H9 (cell line): ENCODE data around the gene XG. TPM values are rescaled to one million over a fixed set of nuclear protein-coding genes. Genes with fewer than 3 reads are reported as not detected.
A peak's percentile ranks its signal among the peaks of the same experiment; 100 is the strongest.
"Not testable (repeated sequence)": the region's sequence is repeated elsewhere in the genome, so short reads cannot be mapped to it uniquely, and the experiment has no call there.

ENCODE experiments used
- DNase-seq: peaks from one replicate; pipeline ENCODE4 v3.0.0-alpha.2; 2017
- H2AFZ ChIP-seq: one replicate; pipeline ENCODE4 v1.6.1; 2013; ENCODE audit warnings: mild to moderate bottlenecking, low read length, control low read depth, moderate library complexity
- H2AK5ac ChIP-seq: 2 replicates; pipeline ENCODE4 v1.6.1; 2013; ENCODE audit warnings: low read length, control low read depth, mixed read lengths; ENCODE audit not compliant: insufficient read length
- H2BK120ac ChIP-seq: one replicate; pipeline ENCODE4 v1.6.1; 2013; ENCODE audit warnings: low read depth, mild to moderate bottlenecking, low read length, control low read depth, inconsistent platforms; ENCODE audit not compliant: poor library complexity, severe bottlenecking
- H2BK12ac ChIP-seq: 2 replicates; pipeline ENCODE4 v1.6.1; 2013; ENCODE audit warnings: low read length, control low read depth, mixed read lengths, low read depth; ENCODE audit not compliant: insufficient read length
- H2BK15ac ChIP-seq: 2 replicates; pipeline ENCODE4 v1.6.1; 2013; ENCODE audit warnings: low read depth, low read length, control low read depth
- H2BK20ac ChIP-seq: one replicate; pipeline ENCODE4 v1.6.1; 2013; ENCODE audit warnings: low read depth, mild to moderate bottlenecking, low read length, control low read depth, inconsistent platforms; ENCODE audit not compliant: poor library complexity, severe bottlenecking
- H2BK5ac ChIP-seq: 2 replicates; pipeline ENCODE4 v1.6.1; 2013; ENCODE audit warnings: low read length, control low read depth, mixed read lengths; ENCODE audit not compliant: insufficient read length
- H3K14ac ChIP-seq: 2 replicates; pipeline ENCODE4 v1.6.1; 2013; ENCODE audit warnings: low read length, control low read depth; ENCODE audit not compliant: insufficient read depth
- H3K18ac ChIP-seq: 2 replicates; pipeline ENCODE4 v1.6.1; 2013; ENCODE audit warnings: low read depth, mild to moderate bottlenecking, mixed read lengths, low read length, control low read depth; ENCODE audit not compliant: insufficient read length
- H3K23ac ChIP-seq: 2 replicates; pipeline ENCODE4 v1.6.1; 2013; ENCODE audit warnings: low read length, control low read depth, mixed read lengths, low read depth; ENCODE audit not compliant: insufficient read length
- H3K23me2 ChIP-seq: 2 replicates; pipeline ENCODE4 v1.6.1; 2013; ENCODE audit warnings: low read depth, mild to moderate bottlenecking, mixed read lengths, low read length, control low read depth; ENCODE audit not compliant: insufficient read length, poor library complexity, severe bottlenecking
- H3K27ac ChIP-seq: 2 replicates; pipeline ENCODE4 v1.5.1; 2013; ENCODE audit warnings: low read length, control low read depth, mixed read lengths, low read depth; ENCODE audit not compliant: insufficient read length
- H3K27me3 ChIP-seq: 2 replicates; pipeline ENCODE4 v1.6.1; 2013; ENCODE audit warnings: low read length, control low read depth, inconsistent platforms; ENCODE audit not compliant: insufficient read depth
- H3K4ac ChIP-seq: 2 replicates; pipeline ENCODE4 v1.6.1; 2013; ENCODE audit warnings: low read depth, mild to moderate bottlenecking, control low read depth, inconsistent platforms, low read length, moderate library complexity
- H3K4me1 ChIP-seq: 2 replicates; pipeline ENCODE4 v1.6.1; 2013; ENCODE audit warnings: low read length, control low read depth, inconsistent platforms; ENCODE audit not compliant: insufficient read depth
- H3K4me2 ChIP-seq: 2 replicates; pipeline ENCODE4 v1.6.1; 2013; ENCODE audit warnings: low read length, control low read depth, mixed read lengths; ENCODE audit not compliant: insufficient read length, insufficient read depth
- H3K56ac ChIP-seq: 2 replicates; pipeline ENCODE4 v1.6.1; 2013; ENCODE audit warnings: low read depth, mild to moderate bottlenecking, mixed read lengths, low read length, control low read depth; ENCODE audit not compliant: insufficient read length
- H3K79me1 ChIP-seq: 2 replicates; pipeline ENCODE4 v1.6.1; 2013; ENCODE audit warnings: low read depth, mild to moderate bottlenecking, moderate library complexity, low read length, control low read depth, inconsistent platforms; ENCODE audit not compliant: insufficient read depth, poor library complexity, severe bottlenecking
- H3K79me2 ChIP-seq: 2 replicates; pipeline ENCODE4 v1.6.1; 2013; ENCODE audit warnings: low read length, control low read depth, inconsistent platforms; ENCODE audit not compliant: insufficient read depth
- H3K9ac ChIP-seq: 2 replicates; pipeline ENCODE4 v1.6.1; 2013; ENCODE audit warnings: low read length, control low read depth, mixed read lengths; ENCODE audit not compliant: insufficient read length; ENCODE audit errors: extremely low read depth
- H3K9me3 ChIP-seq: one replicate; pipeline ENCODE4 v1.6.1; 2013; ENCODE audit warnings: low read depth, low read length, inconsistent platforms; ENCODE audit not compliant: control insufficient read depth
- H3T11ph ChIP-seq: one replicate; pipeline ENCODE4 v1.6.1; 2013; ENCODE audit warnings: mild to moderate bottlenecking, low read length, control low read depth, inconsistent platforms
- H4K20me1 ChIP-seq: one replicate; pipeline ENCODE4 v1.6.1; 2013; ENCODE audit not compliant: control insufficient read depth, insufficient read length, insufficient read depth
- H4K5ac ChIP-seq: 2 replicates; pipeline ENCODE4 v1.6.1; 2013; ENCODE audit warnings: low read depth, mild to moderate bottlenecking, mixed read lengths, low read length, control low read depth; ENCODE audit not compliant: insufficient read length
- H4K8ac ChIP-seq: replicated peaks from 2 replicates; pipeline ENCODE4 v1.6.1; 2013; ENCODE audit warnings: low read length, control low read depth, mixed read lengths, low read depth; ENCODE audit not compliant: insufficient read length
- H4K91ac ChIP-seq: 2 replicates; pipeline ENCODE4 v1.6.1; 2013; ENCODE audit warnings: low read depth, mild to moderate bottlenecking, moderate library complexity, mixed read lengths, low read length, control low read depth; ENCODE audit not compliant: insufficient read length
- H3K27ac Mint-ChIP-seq, 3 experiments: 2 replicates in 2 of 3; 3 replicates in 1 of 3; pipeline ENCODE4 v1.8.0; 2020 to 2021; ENCODE audit warnings: mixed read lengths in 3 of 3, mild to moderate bottlenecking in 1 of 3, moderate library complexity in 1 of 3
- H3K27me3 Mint-ChIP-seq: 2 replicates; pipeline ENCODE4 v1.8.0; 2021; ENCODE audit warnings: low read depth, mild to moderate bottlenecking, moderate library complexity, mixed read lengths
- H3K36me3 Mint-ChIP-seq, 3 experiments: 2 replicates in 2 of 3; 3 replicates in 1 of 3; pipeline ENCODE4 v1.8.0; 2020 to 2021; ENCODE audit warnings: low read depth in 3 of 3, mixed read lengths in 3 of 3; ENCODE audit not compliant: insufficient read depth in 1 of 3
- H3K4me1 Mint-ChIP-seq, 2 experiments: 2 replicates each; pipeline ENCODE4 v1.8.0; 2020; ENCODE audit warnings: mixed read lengths in 2 of 2
- H3K4me3 Mint-ChIP-seq, 2 experiments: 2 replicates in 1 of 2; 3 replicates in 1 of 2; pipeline ENCODE4 v1.8.0; 2020 to 2021; ENCODE audit warnings: mild to moderate bottlenecking in 2 of 2, mixed read lengths in 2 of 2, moderate library complexity in 1 of 2
- H3K9me3 Mint-ChIP-seq, 2 experiments: 2 replicates in 1 of 2; 3 replicates in 1 of 2; pipeline ENCODE4 v1.8.0; 2020; ENCODE audit warnings: mild to moderate bottlenecking in 2 of 2, mixed read lengths in 2 of 2, moderate library complexity in 1 of 2
- WGBS: extraction: QIAGEN DNeasy Blood & Tissue Kit; methylation state at CpG from one replicate; pipeline ENCODE4 v1.1.7; 2013; ENCODE audit warnings: missing lambda C conversion rate, low lambda C conversion rate, mixed read lengths; ENCODE audit not compliant: insufficient read length; ENCODE audit errors: extremely low coverage; 5-methylcytosine and 5-hydroxymethylcytosine counted together
- total RNA-seq: library from RNA; stranded (reverse); gene quantifications from 2 replicates; pipeline ENCODE4 v1.2.1, GENCODE V29; 2021
- TF ChIP-seq, protein P1 (sequence below): fragments of 200-600 bp; sonication (generic); conservative IDR thresholded peaks from 3 replicates; pipeline ENCODE4 v1.8.0; 2021; ENCODE audit warnings: antibody characterized with exemption, mild to moderate bottlenecking

XG gene
- total RNA-seq, 1 experiment from 2014 or later: 1.1 TPM

DNA sequence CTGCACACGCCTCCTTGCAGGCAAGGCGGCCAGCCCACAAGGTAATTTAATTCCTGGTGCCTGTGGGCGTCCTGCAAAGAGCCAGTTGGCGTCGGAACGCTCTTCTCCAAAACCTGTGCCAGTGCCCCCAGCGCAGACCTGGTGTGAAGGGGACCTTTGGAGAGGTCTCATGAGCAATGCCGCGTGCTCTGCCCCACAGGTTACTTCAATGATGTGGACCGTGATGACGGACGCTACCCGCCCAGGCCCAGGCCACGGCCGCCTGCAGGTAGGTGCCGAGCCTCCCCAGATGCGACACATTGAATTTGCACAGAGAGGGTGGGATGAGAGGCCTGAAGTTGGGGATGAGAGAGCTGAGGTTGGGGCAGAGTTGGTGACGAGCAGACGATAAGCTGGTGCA lies 42.5 kb downstream of the XG start:
- Mint-ChIP-seq H3K27ac (peak overlapping the region in 1 of 3 experiments; percentile 18; a peak in 2 of 7 replicates), H3K4me1 (peaks cover 53 to 57% of the 10 kb centered on the region in 2 experiments), H3K4me3 (peak overlapping the region in 1 of 2 experiments; percentile 4; a peak in 1 of 5 replicates), H3K36me3 (no peaks in the 10 kb centered on the region), H3K9me3 (no peaks in the 10 kb centered on the region; a peak in 1 of 5 replicates), H3K27me3 (no peaks in the 10 kb centered on the region; the same call in 1 of the 2 replicates)
- Histone ChIP-seq H2BK120ac (no peak overlapping the region), H4K5ac (no peak overlapping the region), H3K27ac (no peak overlapping the region), H2AFZ (no peak overlapping the region), H4K8ac (no peak overlapping the region), H3K9ac (no peak overlapping the region), H3K14ac (no peak overlapping the region; the same call in 1 of the 2 replicates), H3K23me2 (no peaks in the 10 kb centered on the region), H3K56ac (no peak overlapping the region), H3T11ph (no peak overlapping the region), H4K20me1 (no peaks in the 10 kb centered on the region), H3K4ac (no peak overlapping the region), H3K4me1 (peaks cover 9% of the 10 kb centered on the region), H3K27me3 (no peaks in the 10 kb centered on the region), H3K9me3 (no peaks in the 10 kb centered on the region), H3K23ac (no peak overlapping the region), H3K79me1 (no peaks in the 10 kb centered on the region), H2BK12ac (no peak overlapping the region), H3K18ac (no peak overlapping the region), H3K79me2 (no peaks in the 10 kb centered on the region), H2BK5ac (no peak overlapping the region), H2AK5ac (no peak overlapping the region), H4K91ac (no peak overlapping the region), H3K4me2 (no peak overlapping the region), H2BK15ac (no peak overlapping the region), H2BK20ac (no peak overlapping the region)
- no CpG with 5 or more reads among the region's 19 CpGs for WGBS
- no peak for DNase-seq
- TF ChIP-seq, protein P1, sequence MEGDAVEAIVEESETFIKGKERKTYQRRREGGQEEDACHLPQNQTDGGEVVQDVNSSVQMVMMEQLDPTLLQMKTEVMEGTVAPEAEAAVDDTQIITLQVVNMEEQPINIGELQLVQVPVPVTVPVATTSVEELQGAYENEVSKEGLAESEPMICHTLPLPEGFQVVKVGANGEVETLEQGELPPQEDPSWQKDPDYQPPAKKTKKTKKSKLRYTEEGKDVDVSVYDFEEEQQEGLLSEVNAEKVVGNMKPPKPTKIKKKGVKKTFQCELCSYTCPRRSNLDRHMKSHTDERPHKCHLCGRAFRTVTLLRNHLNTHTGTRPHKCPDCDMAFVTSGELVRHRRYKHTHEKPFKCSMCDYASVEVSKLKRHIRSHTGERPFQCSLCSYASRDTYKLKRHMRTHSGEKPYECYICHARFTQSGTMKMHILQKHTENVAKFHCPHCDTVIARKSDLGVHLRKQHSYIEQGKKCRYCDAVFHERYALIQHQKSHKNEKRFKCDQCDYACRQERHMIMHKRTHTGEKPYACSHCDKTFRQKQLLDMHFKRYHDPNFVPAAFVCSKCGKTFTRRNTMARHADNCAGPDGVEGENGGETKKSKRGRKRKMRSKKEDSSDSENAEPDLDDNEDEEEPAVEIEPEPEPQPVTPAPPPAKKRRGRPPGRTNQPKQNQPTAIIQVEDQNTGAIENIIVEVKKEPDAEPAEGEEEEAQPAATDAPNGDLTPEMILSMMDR: no peak

DNA sequence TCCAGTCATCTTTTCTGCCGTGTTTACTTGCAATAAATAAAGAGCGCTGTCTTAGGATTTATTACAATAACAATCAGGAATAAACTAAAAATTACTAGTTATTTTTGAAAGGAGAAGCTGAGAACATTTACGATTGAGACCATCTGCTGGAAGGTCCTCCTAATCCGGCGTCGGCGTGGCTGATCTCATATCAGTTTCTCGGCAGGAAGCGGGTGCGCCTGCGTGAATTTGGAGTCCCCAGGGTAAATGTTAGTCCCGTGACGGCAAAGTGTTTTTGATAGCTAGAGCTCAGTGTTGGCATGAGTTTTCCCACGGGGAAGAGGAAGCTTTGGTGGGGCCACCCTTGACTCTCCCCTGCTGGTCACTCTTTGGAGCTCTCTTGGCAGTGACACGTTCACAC lies 45.0 kb downstream of the XG start:
- H2BK12ac ChIP-seq, H4K8ac ChIP-seq, H3K18ac ChIP-seq, H3K56ac ChIP-seq, H3K27me3 Mint-ChIP-seq, H3K9me3 ChIP-seq, H3K23me2 ChIP-seq, H3K4me1 ChIP-seq, H3K27me3 ChIP-seq, H2BK20ac ChIP-seq, H3K9me3 Mint-ChIP-seq, H2AFZ ChIP-seq, H3K14ac ChIP-seq, DNase-seq, H3K79me2 ChIP-seq, H3K23ac ChIP-seq, H3K4me2 ChIP-seq, H2BK15ac ChIP-seq, H4K5ac ChIP-seq, H2BK5ac ChIP-seq, H3K27ac ChIP-seq, H4K91ac ChIP-seq, H2BK120ac ChIP-seq, H3K36me3 Mint-ChIP-seq, H3K9ac ChIP-seq, H4K20me1 ChIP-seq, H3K79me1 ChIP-seq, H3K4me3 Mint-ChIP-seq, H3K4ac ChIP-seq, H2AK5ac ChIP-seq, H3T11ph ChIP-seq: not testable (repeated sequence)
- Mint-ChIP-seq H3K4me1 (peaks cover 56 to 63% of the 10 kb centered on the region in 2 experiments), H3K27ac (peak overlapping the region in 1 of 3 experiments; percentile 58; a peak in 2 of 7 replicates)
- no CpG with 5 or more reads among the region's 15 CpGs for WGBS
